ENCODE data around the gene KIZ.

Gene KIZ

DNA sequence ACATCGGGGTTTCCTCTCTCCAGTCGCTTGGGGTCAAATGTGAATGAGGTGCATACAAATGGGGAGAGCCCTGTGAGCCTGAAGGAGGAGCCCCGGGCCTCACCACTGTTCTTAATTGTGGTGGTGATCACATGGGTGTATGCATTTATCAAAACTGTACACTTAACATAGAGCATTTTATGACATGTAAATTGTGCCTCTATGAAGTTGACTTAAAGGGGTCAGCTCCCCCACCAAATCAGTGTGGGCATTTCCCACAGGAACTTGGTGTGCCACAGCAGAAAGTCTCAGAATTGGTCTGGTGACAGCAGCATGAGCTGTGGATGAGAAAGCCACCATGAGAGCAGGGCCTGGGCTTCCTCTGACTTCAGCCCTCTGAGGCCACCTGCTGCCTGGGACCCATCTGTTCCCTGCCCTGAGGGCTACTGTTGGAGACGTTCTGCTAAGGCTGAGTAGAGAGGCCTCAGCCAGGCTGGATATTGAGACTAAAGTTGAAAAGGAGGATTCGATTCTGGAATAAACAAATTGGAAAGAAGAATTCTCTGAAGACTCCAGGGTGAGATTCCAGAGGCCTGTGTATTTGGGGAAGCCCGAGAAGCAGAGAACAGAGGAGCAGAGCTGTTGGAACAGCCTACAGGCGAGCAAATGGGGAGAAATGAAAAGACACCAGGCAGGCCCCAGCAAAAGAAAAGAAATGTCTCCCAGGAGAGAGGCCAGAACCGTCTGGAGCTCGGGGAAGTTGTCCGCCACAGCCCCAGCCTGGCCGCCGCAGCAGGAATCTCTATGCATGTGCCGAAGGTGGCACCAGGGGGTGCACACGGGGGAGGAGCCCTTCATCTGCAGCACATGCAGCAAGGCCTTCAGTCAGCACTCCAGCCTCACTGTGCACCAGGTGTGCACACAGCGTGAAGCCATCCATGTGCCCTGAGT lies 139.6 kb downstream of the KIZ start:
- DNase-seq (ENCODE audit: low read depth, low spot score): no peak

DNA sequence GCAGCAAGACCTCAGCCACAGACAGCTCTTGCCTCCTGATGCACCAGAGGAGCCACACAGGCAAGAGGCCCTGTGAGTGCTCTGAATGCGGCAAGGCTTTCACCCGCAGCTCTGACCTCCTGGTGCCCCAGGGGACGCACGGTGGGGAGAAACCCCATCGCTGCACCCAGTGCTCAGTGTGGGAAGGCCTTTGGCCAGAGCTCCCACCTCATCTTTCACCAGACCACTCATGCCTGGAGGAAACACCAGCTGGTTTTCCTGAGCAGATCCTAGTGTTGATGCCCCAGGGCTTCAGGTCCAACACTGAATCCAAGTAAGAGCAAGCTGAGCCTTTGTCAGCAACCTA lies 140.3 kb downstream of the KIZ start:
- no peak for DNase-seq (ENCODE audit: low read depth, low spot score)

DNA sequence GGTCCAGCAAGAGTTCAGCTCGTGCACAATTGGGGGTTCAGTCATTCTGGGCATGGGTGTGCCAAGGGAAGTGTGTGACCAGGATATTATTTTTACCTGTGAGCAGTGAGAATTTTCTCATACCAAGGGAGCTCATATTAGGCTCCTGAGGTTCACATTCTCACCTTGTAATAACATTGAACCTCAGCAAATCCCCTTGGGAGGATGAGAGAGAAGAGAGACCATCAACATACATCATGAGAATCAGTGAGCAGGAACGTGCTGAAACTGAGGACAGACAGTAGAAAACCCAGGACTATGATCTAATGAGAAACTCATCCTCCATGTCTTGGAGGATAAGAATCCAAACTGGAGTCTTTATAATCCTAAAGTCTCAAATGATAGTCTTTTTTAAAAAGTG lies 143.9 kb downstream of the KIZ start:
- DNase-seq (ENCODE audit: low read depth, low spot score): no peak

DNA sequence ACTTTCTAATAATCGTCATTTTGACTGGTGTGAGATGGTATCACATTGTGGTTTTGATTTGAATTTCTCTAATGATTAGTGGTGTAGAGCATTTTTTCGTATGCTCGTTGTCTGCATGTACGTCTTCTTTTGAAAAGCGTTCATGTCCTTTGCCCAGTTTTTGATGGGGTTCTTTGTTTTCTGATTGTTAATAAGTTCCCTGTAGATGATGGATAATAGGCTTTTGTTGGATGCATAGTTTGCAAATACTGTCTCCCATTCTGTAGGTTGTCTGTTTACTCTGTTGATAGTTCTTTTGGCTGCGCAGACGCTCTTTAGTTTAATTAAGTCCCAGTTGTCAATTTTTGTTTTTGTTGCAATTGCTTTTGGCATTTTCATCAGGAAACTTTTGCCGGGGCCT lies 144.9 kb downstream of the KIZ start:
- no peak for DNase-seq (ENCODE audit: low read depth, low spot score)

DNA sequence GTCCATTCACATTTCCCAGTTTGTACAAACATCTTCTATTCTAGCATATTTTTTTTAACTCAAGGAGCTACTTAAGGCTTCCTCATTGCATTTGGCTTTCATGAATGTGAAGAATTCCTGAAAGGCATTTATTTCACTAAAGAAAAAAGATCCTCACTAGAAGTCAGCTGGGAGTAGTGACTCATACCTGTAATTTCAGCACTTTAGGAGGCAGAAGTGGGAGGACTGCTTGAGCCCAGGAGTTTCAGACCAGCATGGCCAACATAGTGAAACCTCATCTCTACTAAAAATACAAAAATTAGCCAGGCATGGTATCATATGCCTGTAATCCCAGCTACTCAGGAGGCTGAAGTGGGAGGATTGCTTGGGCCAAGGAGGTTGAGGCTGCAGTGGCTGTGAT lies 146.4 kb downstream of the KIZ start:
- no peak for DNase-seq (ENCODE audit: low read depth, low spot score)

DNA sequence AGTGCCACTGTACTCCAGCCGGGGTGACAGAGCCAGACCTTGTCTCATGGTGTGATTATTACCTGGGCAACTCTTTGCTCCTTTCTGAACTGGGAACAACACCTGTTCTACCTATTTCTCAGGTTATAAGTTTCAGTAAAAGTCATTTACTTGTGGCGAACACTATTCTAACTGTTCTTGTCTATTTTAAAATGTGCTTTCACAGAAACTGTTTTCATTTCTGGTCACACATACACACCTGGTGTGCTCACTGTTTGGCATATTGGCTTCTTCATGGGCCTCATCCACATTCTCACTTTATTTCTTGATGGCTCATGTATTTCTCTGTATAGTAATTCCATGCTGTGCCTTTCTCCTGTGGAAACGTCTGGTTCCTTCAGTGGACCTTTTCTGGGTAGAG lies 146.8 kb downstream of the KIZ start:
- no peak for DNase-seq (ENCODE audit: low read depth, low spot score)

DNA sequence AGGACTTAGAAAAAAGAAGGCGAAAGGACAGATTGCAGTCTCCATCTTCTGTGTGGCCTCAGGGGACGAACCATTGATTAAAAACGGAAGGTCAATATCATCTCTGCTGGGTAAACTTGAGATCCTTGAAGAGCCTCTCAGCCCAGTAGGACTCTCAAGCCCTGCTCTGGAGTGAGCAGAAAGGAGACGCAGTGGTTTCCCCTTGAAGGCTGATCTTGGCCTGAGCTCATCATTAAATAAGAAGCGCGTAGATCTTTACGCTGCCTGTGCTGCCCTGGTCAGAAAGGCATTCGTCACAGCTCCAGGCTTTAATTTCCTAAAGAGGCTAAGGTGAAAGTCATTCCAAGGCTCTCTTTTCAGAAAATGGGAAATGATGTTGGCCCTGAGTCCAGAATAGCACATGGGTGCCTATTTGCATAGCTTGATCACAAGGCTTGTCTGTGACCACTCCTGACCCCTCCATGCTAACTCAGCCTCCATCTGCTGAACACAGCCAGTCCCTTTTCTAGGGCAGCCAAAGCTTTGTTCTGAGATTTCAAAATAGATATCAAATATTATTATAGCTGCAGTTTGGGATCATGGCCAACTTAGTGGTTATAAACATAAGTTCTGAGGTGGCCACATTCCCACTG lies 148.0 kb downstream of the KIZ start:
- no peak for DNase-seq (ENCODE audit: low read depth, low spot score)

DNA sequence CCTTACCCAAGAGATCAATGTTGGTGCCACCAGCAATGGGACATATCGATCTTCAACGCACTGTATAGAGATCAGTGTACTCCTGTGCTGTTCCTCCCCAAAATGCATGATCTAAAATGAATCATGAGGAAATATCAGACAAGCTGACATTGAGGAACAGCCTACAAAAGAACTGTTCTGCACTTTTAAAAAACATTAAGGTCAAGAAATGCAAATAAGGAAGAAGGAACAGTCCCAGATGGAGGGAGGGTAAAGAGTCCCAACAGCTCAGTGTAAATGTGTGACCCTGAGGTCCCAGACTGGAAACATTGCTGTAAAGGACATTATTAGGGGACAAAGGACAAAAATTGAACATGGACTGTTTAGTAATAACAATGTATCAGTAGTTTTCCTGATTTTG lies 152.9 kb downstream of the KIZ start:
- DNase-seq (ENCODE audit: low read depth, low spot score): no peak

DNA sequence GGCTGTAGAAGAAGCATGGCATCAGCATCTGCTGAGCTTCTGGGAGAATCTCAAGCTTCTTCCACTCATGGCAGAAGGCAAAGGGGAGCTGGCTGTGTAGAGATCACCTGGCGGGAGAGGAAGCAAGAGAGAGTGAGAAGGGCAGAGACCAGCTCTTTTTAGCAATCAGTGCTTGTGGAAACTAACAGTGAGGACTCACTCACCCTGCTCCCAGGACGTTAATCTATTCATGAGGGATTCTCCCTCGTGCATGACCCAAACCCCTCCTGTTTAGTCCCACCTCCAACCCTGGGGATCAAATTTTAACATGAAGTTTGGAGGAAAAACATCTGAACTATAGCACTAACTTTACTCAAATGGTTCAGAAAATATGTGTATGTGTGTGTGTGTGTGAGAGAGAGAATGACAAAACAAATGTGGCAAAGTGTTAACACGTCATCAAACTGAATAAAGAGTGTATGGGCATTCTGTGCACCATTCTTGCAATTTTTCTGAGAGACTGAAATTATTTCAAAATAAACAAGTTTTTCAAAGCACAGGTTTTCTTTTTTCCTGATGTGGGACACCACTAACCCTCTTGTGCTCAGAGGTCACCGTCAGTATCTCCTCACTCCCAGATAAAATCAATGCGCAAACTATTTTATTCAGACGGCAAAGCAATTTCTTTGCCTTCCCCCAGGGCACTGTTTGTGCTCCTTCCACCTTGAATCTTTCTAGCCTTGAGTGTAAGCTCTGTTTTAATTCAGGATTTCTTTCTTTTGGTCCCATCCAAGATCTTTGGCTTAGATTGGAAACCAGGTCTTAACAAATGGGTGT lies 154.0 kb downstream of the KIZ start:
- DNase-seq (ENCODE audit: low read depth, low spot score): no peak

DNA sequence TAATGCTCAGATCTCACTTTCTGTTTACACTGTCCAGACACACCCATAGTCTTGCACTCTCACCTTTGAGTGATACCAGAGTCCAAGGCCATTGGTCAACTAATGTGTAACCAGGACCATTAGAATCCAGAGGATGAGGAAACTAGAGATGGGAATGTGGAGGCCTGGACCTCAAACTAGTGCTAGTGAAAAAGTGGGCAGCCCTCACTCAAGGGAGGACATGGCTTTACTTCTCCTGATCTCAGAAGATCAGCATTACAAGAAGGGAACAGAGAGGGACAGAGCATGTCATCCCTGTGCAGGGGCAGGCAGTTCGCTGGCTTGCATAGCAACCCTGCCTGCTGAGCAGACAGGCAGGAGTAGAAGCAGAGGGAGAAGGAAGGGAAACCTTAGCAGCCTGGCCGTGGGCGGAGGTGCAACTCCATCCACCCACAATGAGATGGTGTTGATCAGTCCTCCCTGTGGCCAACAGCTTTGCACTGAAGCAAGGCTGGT lies 154.7 kb downstream of the KIZ start:
- no peak for DNase-seq (ENCODE audit: low read depth, low spot score)

DNA sequence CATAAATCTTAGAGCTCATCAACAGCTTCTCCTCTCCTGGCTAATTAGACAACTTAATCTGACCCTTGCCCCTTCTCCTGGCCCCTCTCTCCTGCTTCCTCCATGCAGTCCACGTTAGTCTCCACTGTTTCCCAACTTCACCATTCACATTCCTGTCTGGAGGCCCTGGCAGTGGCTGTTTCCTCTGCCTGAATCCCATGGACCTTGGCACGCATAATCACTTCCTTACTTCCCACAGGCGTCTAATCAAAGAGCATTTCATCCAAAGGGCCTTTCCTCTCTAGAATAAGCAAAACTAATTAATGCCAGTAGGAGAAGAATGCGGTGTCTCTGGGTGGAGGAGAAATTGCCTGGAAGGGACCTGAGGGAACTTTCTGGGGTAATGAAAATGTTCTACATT lies 160.9 kb downstream of the KIZ start:
- no peak for DNase-seq (ENCODE audit: low read depth, low spot score)

DNA sequence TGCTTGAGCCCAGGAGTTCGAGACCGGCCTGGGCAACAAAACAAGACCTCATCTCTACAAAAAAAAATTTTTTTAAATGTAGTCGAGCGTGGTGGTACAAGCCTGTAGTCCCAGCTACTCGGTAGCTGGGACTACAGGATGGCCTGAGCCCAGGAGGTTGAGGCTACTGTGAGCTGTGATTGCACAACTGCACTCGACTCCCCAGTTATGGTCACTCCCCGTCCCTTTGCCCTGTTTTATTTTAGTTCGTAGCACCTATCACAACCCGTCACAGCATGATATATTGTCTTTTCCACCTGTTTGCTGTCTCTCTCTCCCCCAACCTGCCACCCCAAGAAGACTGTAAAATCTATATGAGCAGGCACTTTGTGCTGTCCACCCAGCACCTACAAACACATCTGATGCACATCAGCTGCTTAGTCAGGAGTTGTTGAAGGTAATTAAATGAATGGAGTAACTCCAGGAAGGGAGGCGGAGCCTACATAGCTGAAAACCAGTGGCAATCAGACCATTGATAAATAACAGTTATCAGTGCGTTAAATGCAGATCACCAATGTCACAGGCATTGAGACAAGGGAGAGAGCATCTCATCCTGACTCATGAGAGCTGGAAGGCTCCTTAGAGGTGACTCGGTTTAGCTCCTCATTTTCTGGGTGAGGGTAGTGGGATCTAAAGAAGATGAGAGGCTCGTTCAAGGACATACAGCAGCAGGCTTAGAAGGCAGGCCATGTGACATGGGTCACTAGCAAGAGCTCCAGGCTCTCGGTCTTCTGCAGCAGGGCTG lies 162.9 kb downstream of the KIZ start:
- no peak for DNase-seq (ENCODE audit: low read depth, low spot score)

DNA sequence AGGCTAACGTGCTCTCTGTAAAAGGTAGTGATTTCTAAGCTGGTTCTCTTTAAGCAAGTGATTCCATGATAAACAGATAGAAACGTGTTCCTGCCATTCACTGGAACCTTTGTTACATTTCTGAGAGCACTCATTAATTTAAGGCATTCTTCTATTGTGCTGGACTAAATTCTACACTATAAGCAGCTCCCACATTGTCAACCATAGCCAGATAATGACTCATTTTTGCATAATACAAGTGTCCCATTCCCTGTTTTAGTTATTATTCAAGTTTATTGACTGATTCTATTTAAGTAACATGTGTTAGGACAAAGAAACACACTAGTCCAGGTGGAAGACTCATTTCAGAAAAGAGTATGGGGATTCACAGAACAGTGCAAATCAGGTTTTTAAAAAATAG lies 163.8 kb downstream of the KIZ start:
- DNase-seq (ENCODE audit: low read depth, low spot score): no peak

DNA sequence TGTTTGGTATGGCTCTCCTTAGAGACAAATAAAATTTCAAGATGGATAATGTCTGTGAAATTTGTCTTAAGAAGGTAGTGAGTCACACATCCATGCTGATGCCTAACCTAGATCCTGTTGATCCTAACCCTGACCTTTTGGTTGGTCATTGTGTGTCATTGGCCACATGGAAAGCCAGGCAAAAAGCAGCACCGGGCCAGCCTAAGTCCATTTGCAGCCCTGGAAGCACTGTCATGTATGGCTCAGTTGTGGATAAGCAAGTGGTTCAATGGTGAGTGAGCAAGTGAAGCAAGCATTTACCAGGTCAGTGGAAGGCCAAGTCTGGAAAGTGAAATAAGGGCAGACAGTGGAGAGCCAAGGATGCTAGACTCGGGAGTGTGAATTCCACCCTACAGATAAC lies 165.1 kb downstream of the KIZ start:
- no peak for DNase-seq (ENCODE audit: low read depth, low spot score)

DNA sequence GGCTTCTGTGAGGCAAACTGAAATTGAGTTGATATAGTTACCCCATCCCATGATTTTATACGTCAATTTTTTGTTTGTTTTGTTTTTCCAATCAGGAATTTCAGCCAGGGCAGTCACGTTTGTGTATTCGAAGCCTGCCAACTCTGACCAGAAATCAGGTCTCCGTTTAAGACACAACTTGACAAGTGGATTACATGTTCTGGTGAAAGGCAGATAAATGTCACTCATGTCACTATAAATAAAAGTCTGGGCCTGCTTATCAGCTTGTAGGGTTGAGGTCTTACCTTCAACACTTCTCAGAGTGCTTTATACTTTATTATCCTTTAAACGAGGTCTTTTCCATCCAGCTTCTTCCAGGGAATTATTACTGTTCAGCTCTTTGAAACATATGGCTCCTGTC lies 168.9 kb downstream of the KIZ start:
- DNase-seq (ENCODE audit: low read depth, low spot score): no peak

Measured in smooth muscle cell of the brain vasculature (primary cell).